ENCODE measurements around the gene CACNA2D4.

CACNA2D4 gene

DNA sequence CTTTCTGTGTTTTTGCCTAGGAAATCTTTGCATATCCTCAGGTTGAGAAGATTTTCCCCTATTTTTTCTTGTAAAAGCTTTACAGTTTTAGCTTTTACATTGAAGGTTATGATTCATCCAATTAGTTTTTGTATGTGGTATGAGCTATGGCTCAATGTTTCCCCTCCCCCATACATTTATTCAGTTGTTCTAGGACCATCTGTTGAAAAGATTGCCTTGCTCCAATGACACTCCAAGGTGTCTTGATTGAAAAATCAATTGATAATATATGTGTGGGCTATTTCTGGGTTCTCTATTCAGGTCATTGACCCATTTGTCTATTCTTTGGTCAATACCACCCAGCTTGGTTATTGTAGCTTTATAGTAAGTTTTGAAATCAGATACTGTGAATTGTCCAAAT is 55.5 kb downstream of the CACNA2D4 start:
- Histone ChIP-seq H3K27me3 (ENCODE audit: low read depth, low read length) (peaks cover 16% of the 10 kb centered on the region), H3K4me1 (ENCODE audit: low read length) (peaks cover 8% of the 10 kb centered on the region; the same call in 1 of the 2 replicates), H3K27ac (ENCODE audit: low read length) (no peak overlapping the region), H3K4me2 (ENCODE audit: low read length) (no peak overlapping the region), H3K9ac (ENCODE audit: low read length) (no peak overlapping the region), H3K4me3 (ENCODE audit: low read length) (no peak overlapping the region), H3K36me3 (replicated peaks; ENCODE audit: low read depth, low read length) (no peaks in the 10 kb centered on the region), H2AFZ (ENCODE audit: low read depth, low read length) (no peak overlapping the region), H3K9me3 (ENCODE audit: insufficient read depth, low read length) (no peaks in the 10 kb centered on the region), H4K20me1 (ENCODE audit: insufficient read depth, low read length) (no peaks in the 10 kb centered on the region), H3K79me2 (ENCODE audit: low read length) (no peaks in the 10 kb centered on the region)
- TF ChIP-seq, protein P1, sequence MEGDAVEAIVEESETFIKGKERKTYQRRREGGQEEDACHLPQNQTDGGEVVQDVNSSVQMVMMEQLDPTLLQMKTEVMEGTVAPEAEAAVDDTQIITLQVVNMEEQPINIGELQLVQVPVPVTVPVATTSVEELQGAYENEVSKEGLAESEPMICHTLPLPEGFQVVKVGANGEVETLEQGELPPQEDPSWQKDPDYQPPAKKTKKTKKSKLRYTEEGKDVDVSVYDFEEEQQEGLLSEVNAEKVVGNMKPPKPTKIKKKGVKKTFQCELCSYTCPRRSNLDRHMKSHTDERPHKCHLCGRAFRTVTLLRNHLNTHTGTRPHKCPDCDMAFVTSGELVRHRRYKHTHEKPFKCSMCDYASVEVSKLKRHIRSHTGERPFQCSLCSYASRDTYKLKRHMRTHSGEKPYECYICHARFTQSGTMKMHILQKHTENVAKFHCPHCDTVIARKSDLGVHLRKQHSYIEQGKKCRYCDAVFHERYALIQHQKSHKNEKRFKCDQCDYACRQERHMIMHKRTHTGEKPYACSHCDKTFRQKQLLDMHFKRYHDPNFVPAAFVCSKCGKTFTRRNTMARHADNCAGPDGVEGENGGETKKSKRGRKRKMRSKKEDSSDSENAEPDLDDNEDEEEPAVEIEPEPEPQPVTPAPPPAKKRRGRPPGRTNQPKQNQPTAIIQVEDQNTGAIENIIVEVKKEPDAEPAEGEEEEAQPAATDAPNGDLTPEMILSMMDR (IDR thresholded peaks at IDR 0.05; ENCODE audit: low read depth, low read length), result no peak
- no peak for TF ChIP-seq EZH2phosphoT487 (IDR thresholded peaks at IDR 0.05; ENCODE audit: low read depth)

DNA sequence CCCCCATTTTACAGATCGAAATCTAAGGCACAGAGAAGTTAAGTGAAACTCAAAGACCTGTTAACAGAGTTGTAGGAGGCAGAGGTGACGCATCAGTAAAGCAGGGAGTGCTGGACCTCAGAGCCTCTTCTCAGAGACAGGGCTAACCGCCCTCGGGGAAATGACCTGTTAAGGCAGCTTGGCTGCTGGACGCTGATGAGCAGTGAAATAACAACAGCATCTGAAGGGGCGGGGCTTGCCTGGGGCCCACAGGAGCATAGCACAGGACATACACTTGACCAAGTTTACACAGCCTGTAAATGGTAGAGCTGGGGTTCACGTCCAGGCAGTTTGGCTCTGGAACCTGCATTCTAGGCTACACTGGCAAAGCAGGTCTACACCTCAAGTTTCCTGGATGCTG is 58.8 kb downstream of the CACNA2D4 start:
- no peak overlapping the region for H2AFZ ChIP-seq (ENCODE audit: low read depth, low read length)
- H3K9ac ChIP-seq (ENCODE audit: low read length), result no peak overlapping the region
- no peak overlapping the region for H3K4me3 ChIP-seq (ENCODE audit: low read length)
- peaks cover 8% of the 10 kb centered on the region; the same call in 1 of the 2 replicates for H3K4me1 ChIP-seq (ENCODE audit: low read length)
- no peak overlapping the region for H3K27ac ChIP-seq (ENCODE audit: low read length)
- no peaks in the 10 kb centered on the region for H3K79me2 ChIP-seq (ENCODE audit: low read length)
- H4K20me1 ChIP-seq (ENCODE audit: insufficient read depth, low read length), result no peaks in the 10 kb centered on the region
- peaks cover 9% of the 10 kb centered on the region; the same call in 1 of the 2 replicates for H3K27me3 ChIP-seq (ENCODE audit: low read depth, low read length)
- no peaks in the 10 kb centered on the region for H3K9me3 ChIP-seq (ENCODE audit: insufficient read depth, low read length)
- no peak for TF ChIP-seq EZH2phosphoT487 (IDR thresholded peaks at IDR 0.05; ENCODE audit: low read depth)
- TF ChIP-seq, protein P1 (IDR thresholded peaks at IDR 0.05; ENCODE audit: low read depth, low read length), result no peak
- H3K36me3 ChIP-seq (replicated peaks; ENCODE audit: low read depth, low read length), result no peaks in the 10 kb centered on the region
- no peak overlapping the region for H3K4me2 ChIP-seq (ENCODE audit: low read length)

DNA sequence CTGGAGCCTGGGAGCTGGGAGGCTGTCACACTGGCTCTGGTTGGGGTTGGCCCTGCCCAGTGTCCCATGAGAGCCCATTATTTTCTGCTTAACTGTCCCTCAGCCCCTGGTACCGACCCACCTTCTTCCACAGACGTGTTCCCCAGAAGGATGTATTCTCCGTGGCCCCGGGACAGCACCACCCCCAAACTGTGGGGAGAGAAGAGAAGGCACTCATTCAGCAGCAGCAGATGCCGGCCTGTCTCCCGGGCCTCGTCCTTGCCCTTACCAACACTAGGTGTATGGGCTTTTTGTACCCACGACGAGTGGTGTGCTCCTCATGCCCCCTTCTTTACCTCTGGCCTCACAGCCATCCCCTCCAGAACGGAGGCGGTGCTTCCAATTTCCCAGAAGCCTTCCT is 60.0 kb downstream of the CACNA2D4 start:
- Histone ChIP-seq H4K20me1 (ENCODE audit: insufficient read depth, low read length) (no peaks in the 10 kb centered on the region), H3K4me1 (ENCODE audit: low read length) (peaks cover 8% of the 10 kb centered on the region; the same call in 1 of the 2 replicates), H3K79me2 (ENCODE audit: low read length) (no peaks in the 10 kb centered on the region), H3K9me3 (ENCODE audit: insufficient read depth, low read length) (no peaks in the 10 kb centered on the region), H3K36me3 (replicated peaks; ENCODE audit: low read depth, low read length) (no peaks in the 10 kb centered on the region), H3K9ac (ENCODE audit: low read length) (no peak overlapping the region), H3K4me2 (ENCODE audit: low read length) (no peak overlapping the region), H3K27me3 (ENCODE audit: low read depth, low read length) (peaks cover 9% of the 10 kb centered on the region; the same call in 1 of the 2 replicates), H3K4me3 (ENCODE audit: low read length) (no peak overlapping the region), H3K27ac (ENCODE audit: low read length) (no peak overlapping the region), H2AFZ (ENCODE audit: low read depth, low read length) (no peak overlapping the region)
- TF ChIP-seq EZH2phosphoT487 (IDR thresholded peaks at IDR 0.05; ENCODE audit: low read depth), result no peak
- TF ChIP-seq, protein P1 (IDR thresholded peaks at IDR 0.05; ENCODE audit: low read depth, low read length), result no peak

DNA sequence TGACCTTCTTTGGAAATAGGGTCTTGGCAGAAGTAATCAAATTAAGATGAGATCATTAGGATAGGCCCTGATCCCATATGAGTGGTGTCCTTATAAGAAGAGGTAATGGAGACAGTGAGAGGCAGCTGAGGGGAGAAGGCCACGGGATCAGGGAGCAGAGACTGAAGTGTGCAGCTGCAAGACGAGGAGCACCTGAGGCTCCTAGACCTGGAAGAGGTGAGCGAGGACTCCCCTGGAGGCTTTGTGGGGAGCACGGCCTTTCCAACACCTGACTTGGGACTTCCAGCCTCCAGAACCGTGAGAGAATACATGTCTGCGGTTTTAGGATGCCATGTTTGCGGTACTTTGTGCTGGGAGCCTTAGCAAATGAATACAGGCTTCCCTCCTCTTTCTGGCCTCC is 60.6 kb downstream of the CACNA2D4 start:
- Histone ChIP-seq H3K27me3 (ENCODE audit: low read depth, low read length) (peaks cover 9% of the 10 kb centered on the region; the same call in 1 of the 2 replicates), H3K4me1 (ENCODE audit: low read length) (peaks cover 4% of the 10 kb centered on the region; the same call in 1 of the 2 replicates), H3K4me2 (ENCODE audit: low read length) (no peak overlapping the region), H3K79me2 (ENCODE audit: low read length) (no peaks in the 10 kb centered on the region), H3K4me3 (ENCODE audit: low read length) (no peak overlapping the region), H4K20me1 (ENCODE audit: insufficient read depth, low read length) (no peaks in the 10 kb centered on the region), H3K9me3 (ENCODE audit: insufficient read depth, low read length) (no peaks in the 10 kb centered on the region), H3K36me3 (replicated peaks; ENCODE audit: low read depth, low read length) (no peaks in the 10 kb centered on the region), H3K9ac (ENCODE audit: low read length) (no peak overlapping the region), H2AFZ (ENCODE audit: low read depth, low read length) (no peak overlapping the region), H3K27ac (ENCODE audit: low read length) (no peak overlapping the region)
- TF ChIP-seq, protein P1 (IDR thresholded peaks at IDR 0.05; ENCODE audit: low read depth, low read length), result no peak
- no peak for TF ChIP-seq EZH2phosphoT487 (IDR thresholded peaks at IDR 0.05; ENCODE audit: low read depth)
